Heart right ventricle (tissue), 16 donors: ENCODE measurements around the gene ZNF485. TPM values are rescaled to one million over a fixed set of nuclear protein-coding genes. Genes with fewer than 3 reads are reported as not detected.
"Not testable (repeated sequence)": the region's sequence is repeated elsewhere in the genome, so short reads cannot be mapped to it uniquely, and the experiment has no call there.

Experiments used
- ATAC-seq, 8 donors: fragments of 200-7000 bp; cut with Tn5 transposase; one replicate each; pipeline ENCODE4 v1.9.1; 2020; ENCODE audit warnings: mild to moderate bottlenecking in 8 of 8, moderate library complexity in 8 of 8, moderate number of reproducible peaks in 1 of 8
- DNase-seq, 2 donors: peaks; one replicate each; pipeline ENCODE4 v3.0.0-alpha.2; 2020
- H3K27ac ChIP-seq, 10 donors: fragments of 200-600 bp; sonication (generic) in 2 of 10; one replicate each; pipeline versions ENCODE4 v1.5.0 to v1.8.0; 2020 to 2022; ENCODE audit warnings: mild to moderate bottlenecking in 3 of 10
- H3K27me3 ChIP-seq, 7 donors: fragments of 200-600 bp; one replicate each; pipeline ENCODE4 v1.8.0; 2021 to 2022; ENCODE audit warnings: mild to moderate bottlenecking in 2 of 7
- H3K36me3 ChIP-seq, 9 donors: fragments of 200-600 bp; sonication (generic) in 1 of 9; one replicate each; pipeline versions ENCODE4 v1.5.0 to v1.8.0; 2020 to 2022; ENCODE audit warnings: mild to moderate bottlenecking in 2 of 9
- H3K4me1 ChIP-seq, 9 donors: fragments of 200-600 bp; sonication (generic) in 1 of 9; one replicate each; pipeline versions ENCODE4 v1.5.0 to v1.8.0; 2020 to 2022; ENCODE audit warnings: mild to moderate bottlenecking in 4 of 9
- H3K4me3 ChIP-seq, 10 donors: fragments of 200-600 bp; sonication (generic) in 2 of 10; one replicate each; pipeline versions ENCODE4 v1.5.0 to v1.8.0; 2020 to 2022; ENCODE audit warnings: mild to moderate bottlenecking in 7 of 10, moderate library complexity in 2 of 10
- H3K9me3 ChIP-seq, 11 donors: fragments of 200-600 bp in 10 of 11; sonication (generic) in 2 of 11; one replicate each; pipeline versions ENCODE4 v1.5.0 to v1.8.0; 2013 to 2022; ENCODE audit warnings: mild to moderate bottlenecking in 2 of 11, control low read depth in 1 of 11, moderate library complexity in 1 of 11
- CTCF ChIP-seq, 9 donors: fragments of 200-600 bp; sonication (generic) in 2 of 9; IDR thresholded peaks; one replicate each; pipeline versions ENCODE4 v1.5.0 to v1.8.0; 2021 to 2022; ENCODE audit warnings: antibody characterized with exemption in 9 of 9, mild to moderate bottlenecking in 5 of 9, moderate library complexity in 1 of 9
- WGBS, 2 donors: extraction: QIAGEN DNeasy Blood & Tissue Kit; methylation state at CpG; one replicate each; pipeline ENCODE4 v1.1.7; 2013; ENCODE audit warnings: inconsistent platforms in 1 of 2; 5-methylcytosine and 5-hydroxymethylcytosine counted together
- intact Hi-C, 10 donors: fragments of 100-400 bp; cut with DNase I; formaldehyde crosslinking; loops; one replicate each; pipeline versions ENCODE4 v1.11.1 to v1.14.2; 2022
- polyA plus RNA-seq, 2 donors: library from polyadenylated mRNA; stranded (reverse); fragments of 200-250 nt; gene quantifications; one replicate each; pipeline ENCODE4 v1.2.3, GENCODE V29; 2013
- total RNA-seq, 10 donors: library from RNA; stranded (reverse); fragmentation: NEBNext Ultra II Directional in 3 of 10; extraction: Animal tissue kit (Norgen Biotek cat#: 25700) in 3 of 10; gene quantifications; one replicate each; pipeline versions ENCODE4 v1.2.1 to v1.2.4, GENCODE V29; 2021 to 2023
- donor health status: Arrhythmogenic right ventricular cardiomyopathy.
- donor health status: ischemic (EF 13 %, LVEDD 7.1; RV severe dilation, severe dysfunction).
- donor health status: healthy with polysubstance abuse.
- donor health status: DM: no; HTN: yes; CAD: no.
- donor health status: DM: no; HTN: no; CAD: no.
- donor health status: ischemic (EF 25% LVEDD 6.9; RV normal size, moderate dysfunction).
- donor health status: ischemic (EF 25% LVEDD 5.7; RV mildly dilated, moderate dysfunction).
- donor health status: healthy.
- donor health status: DM: yes; HTN: yes; CAD: no.
- donor health status: Ischemic cardiomyopathy.
- donor health status: ischemic (EF 35%, LVEDD 5.7; RV mildly dilated, moderate dysfunction).
- donor health status: nonischemic (EF 11% LVEDD 7.7; RV severe dilation, severe dysfunction).
- donor health status: DM: yes; HTN: yes; CAD: no.
- donor health status: PGD.
- donor health status: ischemic (EF 29% LVEDD 5.4; RV normal size, mild dysfunction).
- donor health status: nonischemic (EF 23%, LVEDD 6.1; RV moderate dilation, normal function).

The ZNF485 gene
- total and polyA plus RNA-seq, 12 donors: 0.81 to 2.3 (median 1.5) TPM

GRCh38 chr10:43576580-43576979 is 29.7 kb upstream of the ZNF485 start:
- WGBS, 2 donors: 76 to 92% methylated on average over 5 of the region's 5 CpGs
- no peak for TF ChIP-seq CTCF (IDR thresholded peaks at IDR 0.05)

GRCh38 chr10:43584051-43584450 is 22.2 kb upstream of the ZNF485 start:
- H3K36me3 ChIP-seq: no peaks in the 10 kb centered on the region
- intact Hi-C loops: no loop called here
- H3K27me3 ChIP-seq: peaks cover 0 to 7% (median 0%) of the 10 kb centered on the region in 7 donors
- WGBS, 2 donors: 68 to 81% methylated on average over 4 of the region's 4 CpGs
- no peak for TF ChIP-seq CTCF (IDR thresholded peaks at IDR 0.05)
- no peaks in the 10 kb centered on the region for H3K9me3 ChIP-seq
- DNase-seq (no peak), ATAC-seq (no peak)
- no peak overlapping the region for H3K27ac ChIP-seq
- no peak overlapping the region for H3K4me3 ChIP-seq
- H3K4me1 ChIP-seq: no peaks in the 10 kb centered on the region

More at GRCh38 chr10:43576580-43576979, 29.7 kb upstream of the ZNF485 start:
- Histone ChIP-seq H3K9me3 (no peaks in the 10 kb centered on the region), H3K4me1 (peaks cover 0 to 20% (median 6%) of the 10 kb centered on the region in 9 donors), H3K36me3 (no peaks in the 10 kb centered on the region), H3K27me3 (peaks cover 0 to 4% (median 0%) of the 10 kb centered on the region in 7 donors), H3K27ac (no peak overlapping the region), H3K4me3 (no peak overlapping the region)
- ATAC-seq (no peak), DNase-seq (no peak)
- intact Hi-C loops: no loop called here

- no peak for DNase-seq
- 89 to 90% methylated on average over 5 of the region's 5 CpGs for WGBS, 2 donors
- H3K36me3 ChIP-seq: no peaks in the 10 kb centered on the region
- no peaks in the 10 kb centered on the region for H3K4me1 ChIP-seq
- no peak for TF ChIP-seq CTCF (IDR thresholded peaks at IDR 0.05)
- intact Hi-C loops: no loop called here
- ATAC-seq: no peak
- no peak overlapping the region for H3K4me3 ChIP-seq
- H3K9me3 ChIP-seq: no peaks in the 10 kb centered on the region
- H3K27ac ChIP-seq: no peak overlapping the region
- peaks cover 0 to 7% (median 0%) of the 10 kb centered on the region in 7 donors for H3K27me3 ChIP-seq
Measured at GRCh38 chr10:43585046-43585445, 21.2 kb upstream of the ZNF485 start.

- no peak for TF ChIP-seq CTCF (IDR thresholded peaks at IDR 0.05)
- Histone ChIP-seq H3K27ac (no peak overlapping the region), H3K36me3 (no peaks in the 10 kb centered on the region), H3K4me3 (no peak overlapping the region), H3K9me3 (peaks cover 0 to 2% (median 0%) of the 10 kb centered on the region in 11 donors), H3K27me3 (peaks cover 0 to 5% (median 0%) of the 10 kb centered on the region in 7 donors), H3K4me1 (no peaks in the 10 kb centered on the region)
- DNase-seq (no peak), ATAC-seq (no peak)
- intact Hi-C loops: no loop called here
- WGBS, 2 donors: 78 to 80% methylated on average over 9 of the region's 9 CpGs
Measured at GRCh38 chr10:43585981-43586729, 20.1 kb upstream of the ZNF485 start.

- 83 to 88% methylated on average over 3 of the region's 3 CpGs for WGBS, 2 donors
- H3K9me3 ChIP-seq, H3K4me3 ChIP-seq, H3K36me3 ChIP-seq, DNase-seq, H3K4me1 ChIP-seq, H3K27ac ChIP-seq, H3K27me3 ChIP-seq, ATAC-seq, intact Hi-C loops: not testable (repeated sequence)
Measured at GRCh38 chr10:43586730-43587115, 19.5 kb upstream of the ZNF485 start.
